ENCODE measurements around the gene IFT27. TPM values are rescaled to one million over a fixed set of nuclear protein-coding genes. Genes with fewer than 3 reads are reported as not detected.

IFT27 gene
- polyA plus RNA-seq, 1 donor from 2014 or later, result 111 TPM

DNA sequence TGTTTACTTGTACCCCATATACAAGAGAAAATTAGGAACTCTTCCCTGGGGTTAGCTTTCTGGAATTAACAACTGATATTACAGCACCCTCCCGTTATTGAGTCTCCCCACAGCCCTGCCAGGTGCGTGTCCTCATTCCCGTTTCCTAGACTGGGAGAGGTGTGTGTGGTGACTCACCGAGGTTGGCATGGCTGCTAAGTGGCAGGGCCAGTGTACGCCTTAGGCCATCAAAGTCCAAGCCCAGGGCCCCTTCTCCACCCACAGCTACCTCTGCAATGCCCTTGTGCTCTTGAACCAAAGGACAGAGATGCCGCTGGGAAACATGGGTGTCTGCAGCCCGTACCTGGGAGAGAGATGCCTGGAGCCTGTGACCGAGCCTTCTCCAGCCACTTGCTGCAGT, 12.3 kb downstream of the IFT27 start:
- no peaks in the 10 kb centered on the region for H3K9me3 ChIP-seq (ENCODE audit: low read length)
- TF ChIP-seq EZH2 (IDR thresholded peaks at IDR 0.05; ENCODE audit: borderline replicate concordance, insufficient read depth, low read length, poor library complexity, severe bottlenecking) (no peak), TAF1 (IDR thresholded peaks at IDR 0.05; ENCODE audit: low read depth) (no peak), RAD21 (conservative IDR thresholded peaks at IDR 0.05) (no peak), EP300 (conservative IDR thresholded peaks at IDR 0.05; ENCODE audit: poor library complexity, severe bottlenecking) (no peak), POLR2AphosphoS5 (IDR thresholded peaks at IDR 0.05) (no peak), MXI1 (conservative IDR thresholded peaks at IDR 0.05; ENCODE audit: poor library complexity, severe bottlenecking) (no peak), SMC3 (conservative IDR thresholded peaks at IDR 0.05; ENCODE audit: poor library complexity) (no peak)
- TF ChIP-seq, protein P1, sequence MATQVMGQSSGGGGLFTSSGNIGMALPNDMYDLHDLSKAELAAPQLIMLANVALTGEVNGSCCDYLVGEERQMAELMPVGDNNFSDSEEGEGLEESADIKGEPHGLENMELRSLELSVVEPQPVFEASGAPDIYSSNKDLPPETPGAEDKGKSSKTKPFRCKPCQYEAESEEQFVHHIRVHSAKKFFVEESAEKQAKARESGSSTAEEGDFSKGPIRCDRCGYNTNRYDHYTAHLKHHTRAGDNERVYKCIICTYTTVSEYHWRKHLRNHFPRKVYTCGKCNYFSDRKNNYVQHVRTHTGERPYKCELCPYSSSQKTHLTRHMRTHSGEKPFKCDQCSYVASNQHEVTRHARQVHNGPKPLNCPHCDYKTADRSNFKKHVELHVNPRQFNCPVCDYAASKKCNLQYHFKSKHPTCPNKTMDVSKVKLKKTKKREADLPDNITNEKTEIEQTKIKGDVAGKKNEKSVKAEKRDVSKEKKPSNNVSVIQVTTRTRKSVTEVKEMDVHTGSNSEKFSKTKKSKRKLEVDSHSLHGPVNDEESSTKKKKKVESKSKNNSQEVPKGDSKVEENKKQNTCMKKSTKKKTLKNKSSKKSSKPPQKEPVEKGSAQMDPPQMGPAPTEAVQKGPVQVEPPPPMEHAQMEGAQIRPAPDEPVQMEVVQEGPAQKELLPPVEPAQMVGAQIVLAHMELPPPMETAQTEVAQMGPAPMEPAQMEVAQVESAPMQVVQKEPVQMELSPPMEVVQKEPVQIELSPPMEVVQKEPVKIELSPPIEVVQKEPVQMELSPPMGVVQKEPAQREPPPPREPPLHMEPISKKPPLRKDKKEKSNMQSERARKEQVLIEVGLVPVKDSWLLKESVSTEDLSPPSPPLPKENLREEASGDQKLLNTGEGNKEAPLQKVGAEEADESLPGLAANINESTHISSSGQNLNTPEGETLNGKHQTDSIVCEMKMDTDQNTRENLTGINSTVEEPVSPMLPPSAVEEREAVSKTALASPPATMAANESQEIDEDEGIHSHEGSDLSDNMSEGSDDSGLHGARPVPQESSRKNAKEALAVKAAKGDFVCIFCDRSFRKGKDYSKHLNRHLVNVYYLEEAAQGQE (IDR thresholded peaks at IDR 0.05; ENCODE audit: borderline replicate concordance), result no peak
- TF ChIP-seq, protein P2, sequence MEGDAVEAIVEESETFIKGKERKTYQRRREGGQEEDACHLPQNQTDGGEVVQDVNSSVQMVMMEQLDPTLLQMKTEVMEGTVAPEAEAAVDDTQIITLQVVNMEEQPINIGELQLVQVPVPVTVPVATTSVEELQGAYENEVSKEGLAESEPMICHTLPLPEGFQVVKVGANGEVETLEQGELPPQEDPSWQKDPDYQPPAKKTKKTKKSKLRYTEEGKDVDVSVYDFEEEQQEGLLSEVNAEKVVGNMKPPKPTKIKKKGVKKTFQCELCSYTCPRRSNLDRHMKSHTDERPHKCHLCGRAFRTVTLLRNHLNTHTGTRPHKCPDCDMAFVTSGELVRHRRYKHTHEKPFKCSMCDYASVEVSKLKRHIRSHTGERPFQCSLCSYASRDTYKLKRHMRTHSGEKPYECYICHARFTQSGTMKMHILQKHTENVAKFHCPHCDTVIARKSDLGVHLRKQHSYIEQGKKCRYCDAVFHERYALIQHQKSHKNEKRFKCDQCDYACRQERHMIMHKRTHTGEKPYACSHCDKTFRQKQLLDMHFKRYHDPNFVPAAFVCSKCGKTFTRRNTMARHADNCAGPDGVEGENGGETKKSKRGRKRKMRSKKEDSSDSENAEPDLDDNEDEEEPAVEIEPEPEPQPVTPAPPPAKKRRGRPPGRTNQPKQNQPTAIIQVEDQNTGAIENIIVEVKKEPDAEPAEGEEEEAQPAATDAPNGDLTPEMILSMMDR (IDR thresholded peaks at IDR 0.05; ENCODE audit: poor library complexity, severe bottlenecking), result no peak
- no peak overlapping the region for H2AFZ ChIP-seq (ENCODE audit: low read depth, low read length)
- H3K79me2 ChIP-seq (replicated peaks; ENCODE audit: insufficient read depth, low read length), result no peaks in the 10 kb centered on the region
- H3K9ac ChIP-seq (ENCODE audit: low read length), result no peak overlapping the region
- H3K9me2 ChIP-seq (ENCODE audit: insufficient read depth, low read length), result no peaks in the 10 kb centered on the region
- H3K4me3 ChIP-seq (ENCODE audit: low read length), result no peak overlapping the region
- no peaks in the 10 kb centered on the region for H3K27me3 ChIP-seq (ENCODE audit: insufficient read depth, low read depth, low read length)
- H3F3A ChIP-seq (ENCODE audit: insufficient read depth, low read length, poor library complexity, severe bottlenecking), result no peaks in the 10 kb centered on the region
- H3K27ac ChIP-seq (ENCODE audit: low read length), result no peak overlapping the region
- no peaks in the 10 kb centered on the region for H4K20me1 ChIP-seq (ENCODE audit: insufficient read depth)
- peaks cover 5% of the 10 kb centered on the region for H3K36me3 ChIP-seq (ENCODE audit: insufficient read depth, low read length)
- no peak overlapping the region for H3K4me2 ChIP-seq (ENCODE audit: low read length)

DNA sequence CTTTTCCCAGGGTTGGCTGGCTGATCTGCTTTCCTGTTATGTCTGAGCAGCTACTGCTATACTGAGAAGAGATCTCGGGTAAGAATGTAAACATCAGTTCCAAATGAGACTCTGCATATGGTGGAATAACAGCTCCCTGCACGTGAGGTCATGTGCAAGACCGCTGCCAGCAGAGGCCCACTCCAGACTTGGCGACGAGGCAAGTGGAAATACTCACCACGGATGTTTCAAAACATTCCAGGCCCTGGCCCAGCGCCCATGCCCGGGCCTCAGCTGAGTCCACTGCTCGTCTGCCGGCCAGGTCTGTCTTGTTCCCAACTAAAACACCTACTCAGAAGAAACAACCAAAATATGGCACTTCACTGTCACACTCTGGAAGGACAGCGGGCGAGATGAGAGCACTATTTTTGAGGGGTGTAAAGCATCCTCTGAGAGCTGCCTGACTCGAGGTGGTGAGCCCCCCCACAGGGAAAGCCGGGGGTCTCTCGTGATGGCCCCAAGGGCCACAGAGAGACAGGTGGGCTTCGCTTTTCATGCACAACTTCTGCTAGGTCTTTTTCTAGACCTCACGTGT, 13.1 kb downstream of the IFT27 start:
- Histone ChIP-seq H3K36me3 (ENCODE audit: insufficient read depth, low read length) (peaks cover 5% of the 10 kb centered on the region), H3K9me3 (ENCODE audit: low read length) (no peaks in the 10 kb centered on the region)

More for the DNA sequence above, 13.1 kb downstream of the IFT27 start:
- no peaks in the 10 kb centered on the region for H3F3A ChIP-seq (ENCODE audit: insufficient read depth, low read length, poor library complexity, severe bottlenecking)
- H3K9me2 ChIP-seq (ENCODE audit: insufficient read depth, low read length), result no peaks in the 10 kb centered on the region
- H3K4me3 ChIP-seq (ENCODE audit: low read length), result no peak overlapping the region
- H3K4me2 ChIP-seq (ENCODE audit: low read length), result no peak overlapping the region
- H3K79me2 ChIP-seq (replicated peaks; ENCODE audit: insufficient read depth, low read length), result no peaks in the 10 kb centered on the region
- H2AFZ ChIP-seq (ENCODE audit: low read depth, low read length), result no peak overlapping the region
- no peaks in the 10 kb centered on the region for H3K27me3 ChIP-seq (ENCODE audit: insufficient read depth, low read depth, low read length)
- H4K20me1 ChIP-seq (ENCODE audit: insufficient read depth), result no peaks in the 10 kb centered on the region
- no peak overlapping the region for H3K9ac ChIP-seq (ENCODE audit: low read length)
- TF ChIP-seq, protein P2 (IDR thresholded peaks at IDR 0.05; ENCODE audit: poor library complexity, severe bottlenecking), result no peak
- TF ChIP-seq EZH2 (IDR thresholded peaks at IDR 0.05; ENCODE audit: borderline replicate concordance, insufficient read depth, low read length, poor library complexity, severe bottlenecking) (no peak), MXI1 (conservative IDR thresholded peaks at IDR 0.05; ENCODE audit: poor library complexity, severe bottlenecking) (no peak), SMC3 (conservative IDR thresholded peaks at IDR 0.05; ENCODE audit: poor library complexity) (no peak), EP300 (conservative IDR thresholded peaks at IDR 0.05; ENCODE audit: poor library complexity, severe bottlenecking) (no peak), TAF1 (IDR thresholded peaks at IDR 0.05; ENCODE audit: low read depth) (no peak), RAD21 (conservative IDR thresholded peaks at IDR 0.05) (no peak), POLR2AphosphoS5 (IDR thresholded peaks at IDR 0.05) (no peak)
- TF ChIP-seq, protein P1 (IDR thresholded peaks at IDR 0.05; ENCODE audit: borderline replicate concordance), result no peak
- no peak overlapping the region for H3K27ac ChIP-seq (ENCODE audit: low read length)
